Diencephalon (tissue), 1 donor: ENCODE results near the gene ZNF606. TPM values are rescaled to one million over a fixed set of nuclear protein-coding genes. Genes with fewer than 3 reads are reported as not detected.

Source experiments
- total RNA-seq: library from RNA; depleted of rRNA; stranded (reverse); fragments of >200 nt; gene quantifications from one replicate; pipeline ENCODE4 v1.2.3, GENCODE V29; 2014

The ZNF606 gene
- 45.0 TPM for total RNA-seq

DNA sequence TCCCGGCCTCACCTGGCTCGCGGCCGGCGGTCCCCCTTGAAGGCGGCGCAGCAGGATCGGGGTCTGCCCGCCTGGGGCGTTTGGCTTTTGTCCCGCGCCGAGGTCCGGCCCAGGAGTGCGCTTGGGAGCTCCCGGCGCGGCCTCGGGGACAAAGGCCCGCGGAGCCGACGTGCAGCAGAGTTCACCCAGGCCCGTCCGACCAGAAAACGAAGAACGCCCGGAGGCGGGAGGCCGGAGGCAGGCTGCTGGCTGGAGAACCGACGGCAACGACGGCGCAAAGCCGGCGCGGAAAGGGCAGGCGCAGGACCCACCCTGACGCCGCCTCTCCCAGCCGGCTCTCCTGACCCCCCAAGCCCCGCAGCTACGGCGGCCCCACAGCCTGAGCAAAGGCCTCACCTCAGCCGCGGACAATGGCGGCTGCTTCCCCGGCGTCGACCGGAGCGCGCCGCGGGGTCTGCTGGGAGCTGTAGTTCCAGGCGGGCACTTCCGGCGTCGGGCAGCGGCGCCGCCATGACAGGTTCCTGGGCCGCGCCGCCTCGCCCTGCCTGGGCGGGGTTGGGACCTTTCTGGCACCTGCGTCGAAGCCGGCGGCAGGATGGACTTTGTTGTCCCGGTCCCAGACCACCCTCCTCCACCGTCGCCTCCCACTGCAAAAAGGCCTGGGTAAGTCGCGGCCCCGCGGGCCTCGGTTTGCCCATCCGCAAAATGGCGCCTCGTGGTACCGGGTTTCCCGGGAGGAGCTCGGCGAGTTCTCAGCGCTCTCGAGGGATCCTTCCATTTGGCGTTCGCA lies at the start of gene ZNF606:
TSS of gene ZNF606 (minus strand) at position 437 of the 790 bp plus-strand sequence. CDS start 1,501 bp downstream, outside the sequence.

DNA sequence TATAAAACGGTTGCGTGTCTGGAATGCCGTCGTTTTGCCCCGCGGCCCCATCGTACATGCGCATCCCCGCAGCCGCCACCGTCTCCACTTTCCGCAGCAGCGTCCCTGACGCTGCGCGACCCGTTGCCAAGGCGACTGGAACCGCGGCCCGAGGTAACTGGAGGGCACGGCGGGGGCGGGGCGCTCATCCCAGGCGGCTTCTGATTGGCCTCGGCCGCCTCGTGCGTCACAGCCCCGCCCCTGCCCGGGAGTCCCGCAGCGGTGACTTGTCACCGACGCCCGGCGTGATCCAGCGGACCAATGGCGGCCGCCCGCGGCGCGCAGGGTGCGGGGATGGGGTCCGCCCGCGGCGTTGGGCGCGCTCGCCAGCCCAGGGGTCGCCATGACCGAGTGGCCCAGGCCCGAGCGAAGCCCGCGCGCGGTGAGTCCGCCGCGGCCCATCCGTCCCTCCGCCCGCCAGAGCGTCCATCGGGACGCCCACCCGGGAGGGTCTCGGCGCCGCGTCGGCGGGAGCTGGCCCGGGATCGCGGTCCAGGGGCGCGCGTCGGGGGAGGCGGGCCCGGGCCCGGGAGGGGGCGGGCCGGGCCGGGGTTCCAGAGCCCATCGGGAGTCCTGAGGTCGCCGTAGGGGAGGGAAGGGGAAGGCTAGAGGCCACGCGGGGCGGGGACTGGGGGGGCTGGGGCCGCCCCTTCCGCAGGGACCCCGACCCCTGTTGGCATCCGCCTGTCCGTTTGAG lies 31.3 kb upstream of the ZNF606 start, which contains the start of gene ZSCAN1:
TSS of gene ZSCAN1 (plus strand) at position 285 of the 736 bp plus-strand sequence. CDS start 3,812 bp downstream, outside the sequence.

DNA sequence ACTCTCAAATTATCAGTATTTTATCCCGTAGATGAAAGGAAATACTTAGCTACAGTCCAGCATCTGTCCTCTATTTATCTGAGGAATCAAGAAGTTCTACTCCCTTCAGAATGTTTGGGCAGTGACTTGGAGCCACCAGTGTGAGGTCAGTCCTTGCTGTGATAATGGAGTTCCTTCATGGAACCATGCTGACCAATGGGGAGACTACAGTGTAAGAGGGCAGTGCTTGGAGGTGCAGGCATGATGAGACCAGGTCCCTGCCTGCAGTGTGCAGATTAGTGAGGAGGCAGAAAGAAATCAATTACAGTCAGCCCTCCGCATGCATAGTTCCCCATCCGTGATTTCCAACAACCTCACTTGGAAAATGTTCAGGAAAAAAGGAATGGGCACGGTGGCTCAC lies 28.2 kb downstream of the ZNF606 start, which contains the start of gene C19orf18:
TSS of gene C19orf18 (minus strand) at position 101 of the 400 bp plus-strand sequence. CDS start 102 bp downstream, outside the sequence.

GRCh38 chr19:57947419-57948134 lies 55.0 kb downstream of the ZNF606 start, which contains the start of gene ZNF256:
Gene ZNF256, minus strand, starts transcription at chr19:57947706. Its CDS starts 232 bp downstream, at chr19:57947474.

GRCh38 chr19:57934820-57935665 lies 67.6 kb downstream of the ZNF606 start, which contains the start of gene ZNF418:
Gene ZNF418, minus strand, starts transcription at chr19:57935402. Its CDS starts 1,580 bp downstream, at chr19:57933822.

Other genes with a start within 250 kb of the ZNF606 start
- gene ZNF586, start 233.1 kb downstream of the ZNF606 start, total RNA-seq = 42.2 TPM
- 12.0 TPM for gene ZNF552, start 187.9 kb downstream of the ZNF606 start, total RNA-seq
- gene ZNF587B, start 172.5 kb downstream of the ZNF606 start, total RNA-seq = 14.3 TPM
- gene ZNF587, start 153.0 kb downstream of the ZNF606 start, total RNA-seq = 33.0 TPM
- gene ZNF814, start 113.8 kb downstream of the ZNF606 start, total RNA-seq = 29.5 TPM
- gene ZNF417, start 86.2 kb downstream of the ZNF606 start, total RNA-seq = 33.2 TPM
- gene ZNF418, start 67.4 kb downstream of the ZNF606 start, total RNA-seq = 47.1 TPM
- gene ZNF256, start 55.1 kb downstream of the ZNF606 start, total RNA-seq = 17.3 TPM
- not detected for gene C19orf18, start 28.3 kb downstream of the ZNF606 start, total RNA-seq
- 1.6 TPM for gene ZSCAN1, start 31.2 kb upstream of the ZNF606 start, total RNA-seq
- 13.4 TPM for gene ZNF135, start 56.5 kb upstream of the ZNF606 start, total RNA-seq
- gene ZSCAN18, start 95.4 kb upstream of the ZNF606 start, total RNA-seq = 126 TPM
- 34.8 TPM for gene ZNF329, start 148.0 kb upstream of the ZNF606 start, total RNA-seq
- gene ZNF274, start 180.2 kb upstream of the ZNF606 start, total RNA-seq = 20.8 TPM
- 62.3 TPM for gene ZNF544, start 226.1 kb upstream of the ZNF606 start, total RNA-seq